IMR-90 (cell line): ENCODE data around the gene TGFB2. TPM values are rescaled to one million over a fixed set of nuclear protein-coding genes. Genes with fewer than 3 reads are reported as not detected.

Experiments used
- ATAC-seq: fragments of 200-7000 bp; cut with Tn5 transposase; 2 replicates; pipeline ENCODE4 v1.9.1; 2020; ENCODE audit warnings: low read depth, mild to moderate bottlenecking, moderate library complexity
- Bru-seq: library from RNA; stranded (reverse); fragments of 400-500 nt; gene quantifications from one replicate; lab custom pipeline; 2021; lab: Mats Ljungman, UMichigan
- BruChase-seq, 2 experiments: library from RNA; stranded (reverse); fragments of 400-500 nt; gene quantifications; one replicate each; lab custom pipeline; 2021; lab: Mats Ljungman, UMichigan
- BruUV-seq: library from RNA; stranded (reverse); fragments of 400-500 nt; replicated peaks from 2 replicates; lab custom pipeline; 2021; lab: Mats Ljungman, UMichigan
- CTCF ChIA-PET: fragments of 300-600 bp; formaldehyde crosslinking; extraction: SDS; loops from one replicate; lab custom pipeline; 2021; ENCODE audit warnings: antibody characterized with exemption; lab: Yijun Ruan, JAX
- POLR2A ChIA-PET: fragments of 300-600 bp; sonication (Branson Sonifier 250); formaldehyde crosslinking; loops from one replicate; lab custom pipeline; 2022; ENCODE audit warnings: antibody characterized with exemption; ENCODE audit not compliant: unreplicated experiment; lab: Charles Lee
- DNase-seq: peaks from one replicate; pipeline ENCODE4 v3.0.0; 2013
- H2AFZ ChIP-seq: replicated peaks from 2 replicates; pipeline ENCODE3; 2013; ENCODE audit warnings: low read length, mild to moderate bottlenecking; ENCODE audit not compliant: poor library complexity
- H2AK5ac ChIP-seq: 2 replicates; pipeline ENCODE4 v1.6.1; 2013; ENCODE audit warnings: low read depth, low read length, inconsistent platforms
- H2AK9ac ChIP-seq: replicated peaks from 2 replicates; pipeline ENCODE3; 2013; ENCODE audit warnings: mild to moderate bottlenecking, low read depth, low read length, moderate library complexity; ENCODE audit not compliant: poor library complexity
- H2BK120ac ChIP-seq: 2 replicates; pipeline ENCODE4 v1.6.1; 2013; ENCODE audit warnings: low read depth, low read length, inconsistent platforms
- H2BK15ac ChIP-seq: 3 replicates; pipeline ENCODE4 v1.6.1; 2013; ENCODE audit warnings: low read depth, low read length, inconsistent platforms
- H2BK20ac ChIP-seq: 2 replicates; pipeline ENCODE4 v1.6.1; 2013; ENCODE audit warnings: low read depth, mild to moderate bottlenecking, inconsistent platforms, low read length, moderate library complexity
- H2BK5ac ChIP-seq: 2 replicates; pipeline ENCODE4 v1.6.1; 2013; ENCODE audit warnings: mild to moderate bottlenecking, low read depth, low read length, inconsistent platforms; ENCODE audit not compliant: poor library complexity, severe bottlenecking
- H3K14ac ChIP-seq: replicated peaks from 2 replicates; pipeline ENCODE4 v1.6.1; 2013; ENCODE audit warnings: low read depth, low read length, inconsistent platforms
- H3K18ac ChIP-seq: 2 replicates; pipeline ENCODE4 v1.6.1; 2013; ENCODE audit warnings: low read depth, low read length, control low read depth
- H3K23ac ChIP-seq: 2 replicates; pipeline ENCODE4 v1.6.1; 2013; ENCODE audit warnings: low read depth, low read length, inconsistent platforms
- H3K27ac ChIP-seq: 2 replicates; pipeline ENCODE4 v1.5.1; 2013; ENCODE audit warnings: mild to moderate bottlenecking, control low read depth, low read length; ENCODE audit not compliant: insufficient read depth
- H3K27me3 ChIP-seq: 2 replicates; pipeline ENCODE4 v1.6.1; 2013; ENCODE audit warnings: low read length; ENCODE audit not compliant: control insufficient read depth, insufficient read depth
- H3K36me3 ChIP-seq: 2 replicates; pipeline ENCODE4 v1.6.1; 2013; ENCODE audit warnings: low read length, mixed read lengths; ENCODE audit not compliant: control insufficient read depth, insufficient read depth
- H3K4ac ChIP-seq: 2 replicates; pipeline ENCODE4 v1.6.1; 2013; ENCODE audit warnings: low read depth, low read length, inconsistent platforms
- H3K4me1 ChIP-seq: 2 replicates; pipeline ENCODE4 v1.6.1; 2013; ENCODE audit warnings: low read length, mixed read lengths; ENCODE audit not compliant: control insufficient read depth, insufficient read depth
- H3K4me2 ChIP-seq: 2 replicates; pipeline ENCODE4 v1.6.1; 2013; ENCODE audit warnings: low read depth, mild to moderate bottlenecking, control low read depth, low read length, moderate library complexity
- H3K4me3 ChIP-seq: 2 replicates; pipeline ENCODE4 v1.5.1; 2013; ENCODE audit warnings: low read depth, mild to moderate bottlenecking, control low read depth, low read length, moderate library complexity; ENCODE audit not compliant: insufficient read depth
- H3K56ac ChIP-seq: 2 replicates; pipeline ENCODE4 v1.6.1; 2013; ENCODE audit warnings: low read length, inconsistent platforms; ENCODE audit not compliant: insufficient read depth; ENCODE audit errors: extremely low read depth
- H3K79me1 ChIP-seq, 2 experiments: 2 replicates each; pipeline ENCODE4 v1.6.1; 2013; ENCODE audit warnings: low read length in 2 of 2, inconsistent platforms in 1 of 2, low read depth in 1 of 2
- H3K9ac ChIP-seq: 2 replicates; pipeline ENCODE4 v1.6.1; 2013; ENCODE audit warnings: low read depth, low read length, control low read depth
- H3K9me1 ChIP-seq: 2 replicates; pipeline ENCODE4 v1.6.1; 2013; ENCODE audit warnings: low read length, inconsistent platforms; ENCODE audit not compliant: insufficient read depth
- H3K9me3 ChIP-seq: 2 replicates; pipeline ENCODE4 v1.6.1; 2013; ENCODE audit warnings: low read length; ENCODE audit not compliant: control insufficient read depth, insufficient read depth
- H4K20me1 ChIP-seq: 2 replicates; pipeline ENCODE4 v1.6.1; 2013; ENCODE audit warnings: low read length, inconsistent platforms; ENCODE audit not compliant: insufficient read depth
- H4K5ac ChIP-seq: 2 replicates; pipeline ENCODE4 v1.6.1; 2013; ENCODE audit warnings: mild to moderate bottlenecking, low read depth, low read length, control low read depth
- H4K8ac ChIP-seq, 2 experiments: 2 replicates each; pipeline ENCODE4 v1.6.1; 2013; ENCODE audit warnings: low read depth in 2 of 2, low read length in 2 of 2, control low read depth in 1 of 2, inconsistent platforms in 1 of 2
- H4K91ac ChIP-seq: 2 replicates; pipeline ENCODE4 v1.6.1; 2013; ENCODE audit warnings: low read depth, low read length, inconsistent platforms; ENCODE audit not compliant: insufficient read depth
- CHD1 ChIP-seq: IDR thresholded peaks from 2 replicates; pipeline ENCODE4 v1.6.1; 2012; ENCODE audit warnings: low read depth, low read length, improper control_type of control experiment
- MAZ ChIP-seq: IDR thresholded peaks from 2 replicates; pipeline ENCODE4 v1.6.1; 2012; ENCODE audit warnings: low read depth, mild to moderate bottlenecking, low read length, improper control_type of control experiment, moderate library complexity, borderline replicate concordance
- MXI1 ChIP-seq: IDR thresholded peaks from 2 replicates; pipeline ENCODE4 v1.6.1; 2012; ENCODE audit warnings: low read depth, mild to moderate bottlenecking, low read length, moderate library complexity, borderline replicate concordance
- POLR2A ChIP-seq: IDR thresholded peaks from 2 replicates; pipeline ENCODE4 v1.6.1; 2012; ENCODE audit warnings: mild to moderate bottlenecking, low read depth, low read length
- RFX5 ChIP-seq: IDR thresholded peaks from 2 replicates; pipeline ENCODE4 v1.8.0; 2012; ENCODE audit warnings: low read depth, mild to moderate bottlenecking, low read length, moderate library complexity
- USF2 ChIP-seq: fragments of 150-350 bp; IDR thresholded peaks from 2 replicates; pipeline ENCODE4 v1.6.1; 2017; ENCODE audit warnings: mild to moderate bottlenecking, antibody characterized with exemption, low read length, low read depth
- WGBS, 2 experiments: methylation state at CpG; one replicate each; pipeline versions ENCODE4 v1.1.5 to v1.1.7; 2013; ENCODE audit warnings: missing lambda C conversion rate in 2 of 2; ENCODE audit not compliant: insufficient read length in 1 of 2; ENCODE audit errors: extremely low coverage in 2 of 2; 5-methylcytosine and 5-hydroxymethylcytosine counted together
- dilution Hi-C: fragments of 300-500 bp; cut with HindIII; formaldehyde crosslinking; loops from one replicate; pipeline ENCODE4 v1.14.3; 2018; ENCODE audit warnings: low sequenced_read_pairs; ENCODE audit not compliant: unreplicated experiment
- in situ Hi-C: fragments of 300-500 bp; cut with MboI; formaldehyde crosslinking; loops from 3 replicates; pipeline ENCODE4 v1.14.3; 2019; ENCODE audit warnings: low sequenced_read_pairs, inconsistent platforms, mixed read lengths
- intact Hi-C: fragments of 100-400 bp; cut with micrococcal nuclease; formaldehyde crosslinking; loops from 2 replicates; pipeline ENCODE4 v1.10.0; 2022
- long read RNA-seq: library from polyadenylated mRNA; unstranded; transcript quantifications from one replicate; pipeline ENCODE4 v2.0.0, GENCODE V29; 2021; ENCODE audit not compliant: unreplicated experiment
- polyA plus RNA-seq, 3 experiments: library from polyadenylated mRNA; depleted of rRNA; stranded (reverse); fragments of >200 nt; gene quantifications; 2 replicates each; pipeline ENCODE4 v1.2.3, GENCODE V29; 2012; ENCODE audit warnings: low replicate concordance in 1 of 3
- total RNA-seq: library from RNA; depleted of rRNA; stranded (reverse); fragments of >200 nt; gene quantifications from 2 replicates; pipeline ENCODE4 v1.2.3, GENCODE V29; 2012; rRNA removed

Gene TGFB2
- 3.8 and 5.3 TPM in 2 replicates for total RNA-seq
- 2.3 and 3.7 TPM in 2 replicates for polyA plus RNA-seq (2012; rRNA removed)
- 0.87 and 1.2 TPM in 2 replicates for polyA plus RNA-seq (2012; cell fraction: cytosol; rRNA removed)
- polyA plus RNA-seq (2012; cell fraction: nucleus; rRNA removed; ENCODE audit: low replicate concordance) = 0.58 and 2.9 TPM in 2 replicates
- Bru-seq, nascent RNA = percentile 95 among the genes with signal in this experiment
- percentile 84 among the genes with signal in this experiment for BruChase-seq, experiment 1, labeled RNA remaining after a 6-hour chase
- BruChase-seq, experiment 2, labeled RNA remaining after a 2-hour chase = percentile 78 among the genes with signal in this experiment
- long read RNA-seq, full-length matches to known transcripts = 43 of 46 reads
- long read RNA-seq, partial matches to known transcripts = 1 of 46 reads
- long read RNA-seq, other reads (novel, unspliced or antisense) = 2 of 46 reads

- Histone ChIP-seq H2BK15ac (peak within 1 kb of the TSS; percentile 53), H3K27me3 (no peaks in the 10 kb centered on the region), H2AK9ac (peak within 1 kb of the TSS; percentile 28), H2BK20ac (peak within 1 kb of the TSS; percentile 37), H3K18ac (peak within 1 kb of the TSS; percentile 54), H2BK5ac (peak within 1 kb of the TSS; percentile 48), H3K27ac (peak within 1 kb of the TSS; percentile 76), H4K8ac (peak within 1 kb of the TSS; percentile 48; a peak in 3 of 4 replicates), H3K9ac (peak within 1 kb of the TSS; percentile 94), H2AK5ac (peak within 1 kb of the TSS; percentile 35), H3K4ac (peak within 1 kb of the TSS; percentile 43), H2BK120ac (peak within 1 kb of the TSS; percentile 16), H3K9me3 (no peaks in the 10 kb centered on the region), H3K79me1 (peaks cover 0 to 9% of the 10 kb centered on the region in 2 experiments; a peak in 3 of 4 replicates), H4K5ac (peak within 1 kb of the TSS; percentile 10), H3K9me1 (no peaks in the 10 kb centered on the region), H3K4me1 (peaks cover 1% of the 10 kb centered on the region; the same call in 1 of the 2 replicates), H3K36me3 (no peaks in the 10 kb centered on the region), H4K91ac (peak within 1 kb of the TSS; percentile 69), H4K20me1 (no peaks in the 10 kb centered on the region), H3K14ac (peak within 1 kb of the TSS; percentile 86), H3K4me2 (peak within 1 kb of the TSS; percentile 87), H3K23ac (peak within 1 kb of the TSS; percentile 92), H3K4me3 (peak within 1 kb of the TSS; percentile 81), H2AFZ (peak within 1 kb of the TSS; percentile 83), H3K56ac (peak within 1 kb of the TSS; percentile 80)
- CTCF ChIA-PET = interaction anchor here (1.0 to 1.2 kb wide), 2 partner anchors 722 to 1041 kb away, joined by 3 to 4 read pairs; no protein-coding TSS in a partner anchor
- whole genome bisulfite sequencing, 2 experiments = 0% methylated on average over 4 of the region's 22 CpGs; no CpG with 5 or more reads in 1 of the 2 experiments
- TF ChIP-seq POLR2A (peak; percentile 95), MXI1 (peak; percentile 67; the same call in 1 of the 2 replicates), CHD1 (no peak), USF2 (peak; percentile 85), RFX5 (no peak), MAZ (no peak)
- BruUV-seq = TSS peak; percentile 81
- POLR2A ChIA-PET = interaction anchor here (0.5 to 1.4 kb wide), 13 partner anchors 9 to 1489 kb away, joined by 3 to 5 read pairs (median 3); no protein-coding TSS in a partner anchor
- DNase-seq = peak; percentile 85
- ATAC-seq = peak; percentile 27
- intact Hi-C loops (loop anchor here (1.0 to 10.0 kb wide), 8 partner anchors 135 to 1222 kb away; partner anchors contain the start of gene LYPLAL1), in situ Hi-C loops (loop anchor here (5.0 to 10.0 kb wide), 3 partner anchors 722 to 1040 kb away; partner anchors contain the start of gene LYPLAL1), dilution Hi-C loops (no loop called here)
These were observed at the start of gene TGFB2 for GRCh38 chr1:218344814-218345672. TSS of gene TGFB2 (plus strand) at chr1:218345336. CDS start at chr1:218346702, 1,366 bp downstream.
